ENCODE data around the gene PDLIM7. TPM values are rescaled to one million over a fixed set of nuclear protein-coding genes. Genes with fewer than 3 reads are reported as not detected.
A peak's percentile ranks its signal among the peaks of the same experiment; 100 is the strongest.

PDLIM7 gene
- total and polyA plus RNA-seq, 2 of the 4 experiments (the other 2 are of a cell fraction): 70.4 to 534 TPM

GRCh38 chr5:177456976-177457851 is 40.2 kb downstream of the PDLIM7 start:
- Histone ChIP-seq H2BK15ac (ENCODE audit: low read depth, low read length) (no peak overlapping the region), H3K9me3 (ENCODE audit: control insufficient read depth, insufficient read depth, low read length) (no peaks in the 10 kb centered on the region), H4K5ac (ENCODE audit: low read depth, low read length) (no peak overlapping the region), H2BK120ac (ENCODE audit: low read depth, low read length) (no peak overlapping the region), H3K4me3 (ENCODE audit: insufficient read depth, low read depth, low read length) (no peak overlapping the region), H3K23ac (ENCODE audit: low read depth, low read length) (no peak overlapping the region), H4K91ac (ENCODE audit: insufficient read depth, low read depth, low read length) (no peak overlapping the region), H3K27me3 (ENCODE audit: control insufficient read depth, insufficient read depth, low read length) (no peaks in the 10 kb centered on the region), H3K4ac (ENCODE audit: low read depth, low read length) (no peak overlapping the region), H3K14ac (replicated peaks; ENCODE audit: low read depth, low read length) (no peak overlapping the region), H3K9me1 (ENCODE audit: insufficient read depth, low read length) (no peaks in the 10 kb centered on the region), H3K18ac (ENCODE audit: low read depth, low read length) (no peak overlapping the region), H2BK5ac (ENCODE audit: low read depth, low read length, poor library complexity, severe bottlenecking) (no peak overlapping the region), H2AK9ac (replicated peaks; ENCODE audit: low read depth, low read length, poor library complexity) (peak overlapping the region; percentile 85), H2BK20ac (ENCODE audit: low read depth, low read length) (no peak overlapping the region), H4K20me1 (ENCODE audit: insufficient read depth, low read length) (peaks cover 72% of the 10 kb centered on the region), H3K4me2 (ENCODE audit: low read depth, low read length) (no peak overlapping the region), H4K8ac (ENCODE audit: low read depth in 2 of 2, low read length in 2 of 2) (no peak overlapping the region), H3K4me1 (ENCODE audit: control insufficient read depth, insufficient read depth, low read length) (peaks cover 8% of the 10 kb centered on the region), H3K36me3 (ENCODE audit: control insufficient read depth, insufficient read depth, low read length) (peaks cover 46% of the 10 kb centered on the region), H3K79me1 (ENCODE audit: low read depth in 1 of 2, low read length in 2 of 2) (peaks cover 6 to 17% of the 10 kb centered on the region in 2 experiments; a peak in 3 of 4 replicates), H2AFZ (replicated peaks; ENCODE audit: low read length, poor library complexity) (peak overlapping the region; percentile 13), H3K27ac (ENCODE audit: insufficient read depth, low read length) (no peak overlapping the region), H3K56ac (ENCODE audit: extremely low read depth, insufficient read depth, low read length) (no peak overlapping the region), H3K9ac (ENCODE audit: low read depth, low read length) (no peak overlapping the region), H2AK5ac (ENCODE audit: low read depth, low read length) (no peak overlapping the region)
- ChIA-PET CTCF (interaction anchor here (0.8 to 1.6 kb wide), 8 partner anchors 10 to 68 kb away, joined by 3 to 11 read pairs (median 4); no protein-coding TSS in a partner anchor), POLR2A (ENCODE audit: unreplicated experiment) (interaction anchor here (0.6 kb wide), 2 partner anchors 11 to 88 kb away, joined by 3 to 7 read pairs; no protein-coding TSS in a partner anchor)
- DNase-seq (peak; percentile 97), ATAC-seq (ENCODE audit: low read depth) (peak; percentile 70)
- TSS peak; percentile 89 for BruUV-seq (replicated peaks)
- in situ Hi-C loops (cut with MboI; ENCODE audit: low sequenced_read_pairs): no loop called here
- intact Hi-C loops (cut with micrococcal nuclease): loop anchor here (1.0 to 2.0 kb wide), 2 partner anchors 40 to 146 kb away; partner anchors contain the start of genes MXD3 and PDLIM7
- dilution Hi-C loops (cut with HindIII; ENCODE audit: low sequenced_read_pairs, unreplicated experiment): no loop called here
- 82% methylated on average over 6 of the region's 24 CpGs; no CpG with 5 or more reads in 1 of the 2 experiments for WGBS, 2 experiments (ENCODE audit: extremely low coverage in 2 of 2, insufficient read length in 1 of 2)
- TF ChIP-seq POLR2A (IDR thresholded peaks at IDR 0.05; ENCODE audit: low read depth, low read length) (no peak), MAFK (IDR thresholded peaks at IDR 0.05; ENCODE audit: low read depth, low read length) (no peak), CHD1 (IDR thresholded peaks at IDR 0.05; ENCODE audit: low read depth, low read length) (no peak), RCOR1 (IDR thresholded peaks at IDR 0.05; ENCODE audit: insufficient replicate concordance, low read length) (no peak), NFE2L2 (IDR thresholded peaks at IDR 0.05; ENCODE audit: low read depth, low read length) (no peak), ELK1 (IDR thresholded peaks at IDR 0.05; ENCODE audit: borderline replicate concordance, low read depth, low read length) (no peak), RFX5 (IDR thresholded peaks at IDR 0.05; ENCODE audit: low read depth, low read length) (peak; percentile 90), BHLHE40 (IDR thresholded peaks at IDR 0.05; ENCODE audit: low read depth, low read length) (no peak), MXI1 (IDR thresholded peaks at IDR 0.05; ENCODE audit: borderline replicate concordance, low read depth, low read length) (no peak; the same call in 1 of the 2 replicates), CEBPB (IDR thresholded peaks at IDR 0.05; ENCODE audit: low read depth, low read length) (peak; percentile 76), SMC3 (IDR thresholded peaks at IDR 0.05; ENCODE audit: low read depth, low read length) (no peak), CTCF (conservative IDR thresholded peaks at IDR 0.05; ENCODE audit: low read depth, low read length) (peak; percentile 59), FOS (IDR thresholded peaks at IDR 0.05; ENCODE audit: low read depth, low read length) (no peak), RAD21 (IDR thresholded peaks at IDR 0.05; ENCODE audit: low read length) (0 out of 2 replicates have a peak, but pooled peaks have one; percentile 13)

Data from IMR-90 (cell line).